ENCODE results near the gene DLK1.

The DLK1 gene

DNA sequence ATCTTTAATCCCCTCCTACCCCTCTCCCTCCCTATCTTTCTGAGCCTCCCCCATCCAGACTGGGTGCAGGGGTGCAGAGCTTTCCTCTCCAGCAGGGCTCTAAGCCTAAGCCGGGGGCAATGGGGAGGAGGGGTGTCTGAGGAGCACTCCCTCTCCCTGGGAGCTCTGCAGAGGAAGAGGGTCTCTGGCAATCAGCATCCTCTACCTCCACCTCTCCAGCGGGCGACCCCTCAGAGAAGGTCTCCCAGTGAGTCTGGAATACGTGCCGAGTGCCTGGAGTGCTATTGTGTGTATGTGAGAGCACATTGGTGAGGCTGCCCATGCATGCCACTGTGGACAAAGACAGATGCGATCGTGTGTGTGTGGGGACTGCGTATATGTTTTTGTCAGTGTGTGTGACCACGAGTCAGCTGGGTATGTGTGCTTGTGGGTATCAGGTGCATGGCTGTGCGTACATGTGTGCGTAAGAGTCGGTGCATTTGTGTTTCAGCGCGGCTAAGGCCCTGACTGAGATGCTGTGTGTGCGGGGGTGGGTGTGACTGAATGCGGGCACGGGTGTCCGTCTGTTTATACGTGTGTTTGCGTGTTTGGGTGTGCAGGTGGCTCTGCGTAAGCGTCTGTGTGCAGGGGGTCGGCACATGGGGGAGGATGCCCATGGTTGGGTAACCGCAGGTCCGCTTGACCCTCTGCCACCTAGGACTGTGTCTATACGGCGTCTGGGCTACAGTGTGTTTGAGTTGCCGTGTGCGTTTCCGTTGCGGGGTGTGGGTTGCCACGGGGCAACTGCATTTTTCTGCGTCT is 905 bp upstream of the DLK1 start:
- no peak for TF ChIP-seq CEBPB (IDR thresholded peaks at IDR 0.05)
- TF ChIP-seq TCF12 (IDR thresholded peaks at IDR 0.05; ENCODE audit: low read depth), result no peak
- no peak for TF ChIP-seq ZBTB7A (IDR thresholded peaks at IDR 0.05; ENCODE audit: low read depth)
- TF ChIP-seq EP300 (IDR thresholded peaks at IDR 0.05; ENCODE audit: borderline replicate concordance), result no peak
- no peak for TF ChIP-seq TAF1 (IDR thresholded peaks at IDR 0.05; ENCODE audit: low read depth)
- no peak for TF ChIP-seq FOXM1 (IDR thresholded peaks at IDR 0.05; ENCODE audit: borderline replicate concordance, low read depth)
- TF ChIP-seq EGR1 (IDR thresholded peaks at IDR 0.05), result no peak
- TF ChIP-seq, protein P1, sequence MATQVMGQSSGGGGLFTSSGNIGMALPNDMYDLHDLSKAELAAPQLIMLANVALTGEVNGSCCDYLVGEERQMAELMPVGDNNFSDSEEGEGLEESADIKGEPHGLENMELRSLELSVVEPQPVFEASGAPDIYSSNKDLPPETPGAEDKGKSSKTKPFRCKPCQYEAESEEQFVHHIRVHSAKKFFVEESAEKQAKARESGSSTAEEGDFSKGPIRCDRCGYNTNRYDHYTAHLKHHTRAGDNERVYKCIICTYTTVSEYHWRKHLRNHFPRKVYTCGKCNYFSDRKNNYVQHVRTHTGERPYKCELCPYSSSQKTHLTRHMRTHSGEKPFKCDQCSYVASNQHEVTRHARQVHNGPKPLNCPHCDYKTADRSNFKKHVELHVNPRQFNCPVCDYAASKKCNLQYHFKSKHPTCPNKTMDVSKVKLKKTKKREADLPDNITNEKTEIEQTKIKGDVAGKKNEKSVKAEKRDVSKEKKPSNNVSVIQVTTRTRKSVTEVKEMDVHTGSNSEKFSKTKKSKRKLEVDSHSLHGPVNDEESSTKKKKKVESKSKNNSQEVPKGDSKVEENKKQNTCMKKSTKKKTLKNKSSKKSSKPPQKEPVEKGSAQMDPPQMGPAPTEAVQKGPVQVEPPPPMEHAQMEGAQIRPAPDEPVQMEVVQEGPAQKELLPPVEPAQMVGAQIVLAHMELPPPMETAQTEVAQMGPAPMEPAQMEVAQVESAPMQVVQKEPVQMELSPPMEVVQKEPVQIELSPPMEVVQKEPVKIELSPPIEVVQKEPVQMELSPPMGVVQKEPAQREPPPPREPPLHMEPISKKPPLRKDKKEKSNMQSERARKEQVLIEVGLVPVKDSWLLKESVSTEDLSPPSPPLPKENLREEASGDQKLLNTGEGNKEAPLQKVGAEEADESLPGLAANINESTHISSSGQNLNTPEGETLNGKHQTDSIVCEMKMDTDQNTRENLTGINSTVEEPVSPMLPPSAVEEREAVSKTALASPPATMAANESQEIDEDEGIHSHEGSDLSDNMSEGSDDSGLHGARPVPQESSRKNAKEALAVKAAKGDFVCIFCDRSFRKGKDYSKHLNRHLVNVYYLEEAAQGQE (IDR thresholded peaks at IDR 0.05; ENCODE audit: low read depth), result no peak
- TF ChIP-seq NFIC (IDR thresholded peaks at IDR 0.05), result no peak
- TF ChIP-seq CREB1 (IDR thresholded peaks at IDR 0.05; ENCODE audit: low read depth), result no peak
- TF ChIP-seq TEAD4 (IDR thresholded peaks at IDR 0.05), result no peak
- TF ChIP-seq, protein P2, sequence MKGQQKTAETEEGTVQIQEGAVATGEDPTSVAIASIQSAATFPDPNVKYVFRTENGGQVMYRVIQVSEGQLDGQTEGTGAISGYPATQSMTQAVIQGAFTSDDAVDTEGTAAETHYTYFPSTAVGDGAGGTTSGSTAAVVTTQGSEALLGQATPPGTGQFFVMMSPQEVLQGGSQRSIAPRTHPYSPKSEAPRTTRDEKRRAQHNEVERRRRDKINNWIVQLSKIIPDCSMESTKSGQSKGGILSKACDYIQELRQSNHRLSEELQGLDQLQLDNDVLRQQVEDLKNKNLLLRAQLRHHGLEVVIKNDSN (IDR thresholded peaks at IDR 0.05), result no peak
- no peak for TF ChIP-seq YY1 (IDR thresholded peaks at IDR 0.05; ENCODE audit: low read depth)
- TF ChIP-seq RAD21 (IDR thresholded peaks at IDR 0.05; ENCODE audit: low read depth), result no peak
- TF ChIP-seq, protein P3, sequence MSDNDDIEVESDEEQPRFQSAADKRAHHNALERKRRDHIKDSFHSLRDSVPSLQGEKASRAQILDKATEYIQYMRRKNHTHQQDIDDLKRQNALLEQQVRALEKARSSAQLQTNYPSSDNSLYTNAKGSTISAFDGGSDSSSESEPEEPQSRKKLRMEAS (IDR thresholded peaks at IDR 0.05), result no peak

DNA sequence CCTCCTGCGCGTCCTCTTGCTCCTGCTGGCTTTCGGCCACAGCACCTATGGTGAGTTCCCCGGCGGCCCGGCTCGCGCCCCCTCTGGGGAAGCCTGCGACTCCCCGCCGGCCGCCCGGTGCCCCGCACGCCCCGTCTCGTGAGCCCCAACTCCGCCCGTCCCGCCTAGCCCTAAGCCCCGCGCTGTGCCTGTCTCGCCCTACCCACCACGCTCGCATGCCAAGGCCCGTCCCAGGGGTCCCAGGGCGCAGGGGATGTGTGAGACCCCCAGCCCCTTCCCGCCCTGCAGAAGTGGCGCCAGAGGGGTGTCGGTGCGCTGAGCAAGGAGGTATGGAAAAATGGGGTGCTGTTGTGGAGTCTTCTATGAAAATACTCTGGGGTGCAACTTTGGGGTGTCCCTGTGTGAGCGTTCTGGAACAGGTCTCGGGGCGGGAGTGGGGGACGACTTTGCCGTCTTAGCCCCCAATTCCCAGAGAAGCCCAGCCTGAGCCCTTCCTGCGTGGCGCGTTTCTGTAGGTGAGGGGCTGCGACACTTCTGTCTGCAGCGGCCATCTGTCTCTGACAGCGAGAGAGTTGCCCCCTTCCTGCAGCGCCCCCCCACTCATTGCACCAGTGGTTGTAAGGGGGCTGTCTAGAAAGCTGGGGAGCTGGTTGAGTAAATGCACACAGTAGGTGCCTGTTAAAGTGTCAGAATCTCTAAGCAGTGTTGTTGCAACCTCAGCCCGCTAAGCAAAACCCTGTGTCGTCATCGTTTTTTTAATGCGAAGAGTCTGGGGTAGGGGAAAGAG is 587 bp downstream of the DLK1 start:
- TF ChIP-seq TCF12 (IDR thresholded peaks at IDR 0.05; ENCODE audit: low read depth) (no peak), NFIC (IDR thresholded peaks at IDR 0.05) (no peak), ZBTB7A (IDR thresholded peaks at IDR 0.05; ENCODE audit: low read depth) (no peak), EGR1 (IDR thresholded peaks at IDR 0.05) (no peak), CEBPB (IDR thresholded peaks at IDR 0.05) (no peak), TEAD4 (IDR thresholded peaks at IDR 0.05) (no peak), FOXM1 (IDR thresholded peaks at IDR 0.05; ENCODE audit: borderline replicate concordance, low read depth) (no peak), EP300 (IDR thresholded peaks at IDR 0.05; ENCODE audit: borderline replicate concordance) (no peak), RAD21 (IDR thresholded peaks at IDR 0.05; ENCODE audit: low read depth) (no peak)
- TF ChIP-seq, protein P1 (IDR thresholded peaks at IDR 0.05; ENCODE audit: low read depth), result no peak

DNA sequence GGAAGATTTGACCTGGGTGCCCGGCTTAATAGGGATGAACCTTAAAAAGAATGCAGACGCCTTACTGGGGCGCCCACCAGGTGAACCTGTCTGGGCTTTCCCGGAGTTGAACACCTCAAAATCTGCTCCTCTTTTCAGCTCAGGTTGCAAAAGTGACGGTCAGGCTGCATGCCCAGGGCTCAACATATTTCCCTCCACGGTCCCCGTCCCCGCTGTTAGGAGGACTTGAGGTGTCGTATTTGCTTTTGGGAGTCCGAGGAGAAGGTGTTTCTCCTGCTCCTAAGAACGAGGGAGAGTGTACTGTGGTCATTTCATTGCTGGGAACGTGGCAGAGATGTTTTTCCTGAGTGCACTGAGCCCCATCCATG is 1.2 kb downstream of the DLK1 start:
- no peak for TF ChIP-seq TCF12 (IDR thresholded peaks at IDR 0.05; ENCODE audit: low read depth)
- TF ChIP-seq, protein P3 (IDR thresholded peaks at IDR 0.05), result no peak
- TF ChIP-seq EP300 (IDR thresholded peaks at IDR 0.05; ENCODE audit: borderline replicate concordance), result no peak
- no peak for TF ChIP-seq FOXM1 (IDR thresholded peaks at IDR 0.05; ENCODE audit: borderline replicate concordance, low read depth)
- TF ChIP-seq CREB1 (IDR thresholded peaks at IDR 0.05; ENCODE audit: low read depth), result no peak
- no peak for TF ChIP-seq RAD21 (IDR thresholded peaks at IDR 0.05; ENCODE audit: low read depth)

DNA sequence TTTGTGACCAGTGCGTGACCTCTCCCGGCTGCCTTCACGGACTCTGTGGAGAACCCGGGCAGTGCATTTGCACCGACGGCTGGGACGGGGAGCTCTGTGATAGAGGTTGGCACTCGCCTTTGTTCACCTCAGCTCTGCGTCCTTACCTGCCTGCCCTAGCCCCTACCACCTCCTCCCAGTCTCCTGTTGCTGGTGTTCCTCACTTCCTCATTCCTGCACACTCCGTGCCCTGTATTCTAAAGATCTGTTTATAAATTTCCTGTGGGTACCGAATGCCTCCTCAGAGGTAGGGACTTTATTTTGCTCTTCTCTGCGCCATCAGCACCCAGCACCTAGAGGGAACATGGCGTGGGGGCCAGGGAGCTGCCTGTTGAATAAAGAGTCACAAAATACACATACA is 2.3 kb downstream of the DLK1 start:
- TF ChIP-seq CREB1 (IDR thresholded peaks at IDR 0.05; ENCODE audit: low read depth), result no peak
- TF ChIP-seq, protein P3 (IDR thresholded peaks at IDR 0.05), result no peak
- TF ChIP-seq, protein P1 (IDR thresholded peaks at IDR 0.05; ENCODE audit: low read depth), result no peak
- no peak for TF ChIP-seq TCF12 (IDR thresholded peaks at IDR 0.05; ENCODE audit: low read depth)
- TF ChIP-seq EGR1 (IDR thresholded peaks at IDR 0.05), result no peak
- TF ChIP-seq, protein P2 (IDR thresholded peaks at IDR 0.05), result no peak
- no peak for TF ChIP-seq NFIC (IDR thresholded peaks at IDR 0.05)
- no peak for TF ChIP-seq YY1 (IDR thresholded peaks at IDR 0.05; ENCODE audit: low read depth)
- TF ChIP-seq CEBPB (IDR thresholded peaks at IDR 0.05), result no peak
